HCEC 1CT (cell line): ENCODE data around the gene JPH3.
"Not testable (repeated sequence)": the region's sequence is repeated elsewhere in the genome, so short reads cannot be mapped to it uniquely, and the experiment has no call there.

Experiments
- DNase-seq: peaks from one replicate; pipeline ENCODE4 v3.0.0-alpha.2; 2017

JPH3 gene

DNA sequence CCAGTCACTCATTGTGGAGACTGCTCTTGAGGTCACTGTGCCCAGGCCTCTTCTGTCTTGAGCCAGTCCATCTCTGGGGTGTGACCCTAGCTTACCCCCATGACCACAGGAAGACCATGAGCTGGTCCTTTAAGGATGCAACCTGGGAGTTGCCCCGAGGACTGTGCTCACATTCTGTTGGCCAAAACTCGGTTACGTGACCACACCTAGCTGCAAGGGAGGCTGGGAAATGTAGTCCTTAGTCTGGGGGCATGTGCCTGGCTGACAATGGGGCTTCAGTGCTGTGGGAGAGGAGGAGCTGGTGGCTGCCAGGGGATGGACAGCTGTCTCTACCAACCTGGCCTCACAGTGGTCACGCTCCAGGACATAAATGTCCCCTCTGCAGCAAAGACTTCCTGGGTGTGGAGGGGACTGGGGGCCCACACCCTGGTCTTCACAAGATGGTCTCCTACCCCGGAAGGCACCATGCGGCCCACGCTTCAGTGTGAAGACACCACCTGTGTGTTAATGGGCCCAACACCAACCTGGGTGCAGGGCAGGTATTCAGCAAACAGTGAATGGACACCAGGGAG lies 55.4 kb downstream of the JPH3 start:
- no peak for DNase-seq

DNA sequence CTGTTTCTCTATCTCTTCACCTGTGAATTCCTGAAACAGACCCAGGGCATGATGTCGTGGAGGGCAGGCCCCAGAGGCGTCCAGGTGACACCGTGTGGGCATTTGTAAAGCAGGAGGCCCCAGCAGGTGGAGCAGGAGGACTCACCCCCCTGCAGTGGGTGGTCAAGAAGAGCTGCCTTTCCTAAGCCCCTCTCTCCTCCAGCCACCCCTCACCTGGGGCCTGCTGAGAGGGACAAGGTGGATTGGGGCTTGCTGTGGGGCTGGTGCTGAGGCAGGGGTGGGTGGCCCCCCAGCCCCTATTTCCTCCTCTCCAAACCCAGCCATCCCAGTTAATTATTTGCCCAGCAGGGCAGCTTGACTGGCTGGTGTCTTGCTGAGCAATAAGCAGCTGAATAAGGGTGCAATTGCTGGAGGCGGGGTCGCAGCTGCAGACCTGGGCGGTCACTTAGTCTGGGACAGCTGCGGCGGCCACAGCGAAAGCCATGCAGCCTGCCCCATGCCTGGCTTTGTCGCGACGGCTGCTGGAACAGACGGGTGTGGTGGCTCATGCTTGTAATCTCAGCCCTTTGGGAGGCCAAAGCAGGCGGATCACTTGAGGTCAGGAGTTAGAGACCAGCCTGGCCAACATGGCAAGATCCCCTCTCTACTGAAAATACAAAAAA lies 56.4 kb downstream of the JPH3 start:
- no peak for DNase-seq

DNA sequence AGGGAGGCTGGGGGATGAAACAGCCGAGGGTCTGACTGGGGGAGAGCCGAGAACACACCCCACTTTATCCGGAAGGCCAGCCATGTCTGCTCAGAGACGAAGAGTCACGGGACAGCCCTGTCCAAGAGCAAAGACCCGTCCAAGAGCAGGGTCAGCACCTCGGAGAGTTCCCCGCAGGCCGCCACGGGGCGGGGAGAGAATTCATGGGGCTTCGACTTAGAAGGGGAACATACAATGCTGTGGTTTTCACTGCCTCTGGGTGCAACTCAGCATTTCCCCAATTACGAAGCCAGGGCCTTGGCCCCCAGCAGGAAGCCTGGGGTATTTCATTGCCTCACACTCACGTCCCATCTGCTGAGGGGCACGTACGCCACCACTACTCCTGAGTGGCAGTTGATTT lies 59.3 kb downstream of the JPH3 start:
- DNase-seq: peak; percentile 12

DNA sequence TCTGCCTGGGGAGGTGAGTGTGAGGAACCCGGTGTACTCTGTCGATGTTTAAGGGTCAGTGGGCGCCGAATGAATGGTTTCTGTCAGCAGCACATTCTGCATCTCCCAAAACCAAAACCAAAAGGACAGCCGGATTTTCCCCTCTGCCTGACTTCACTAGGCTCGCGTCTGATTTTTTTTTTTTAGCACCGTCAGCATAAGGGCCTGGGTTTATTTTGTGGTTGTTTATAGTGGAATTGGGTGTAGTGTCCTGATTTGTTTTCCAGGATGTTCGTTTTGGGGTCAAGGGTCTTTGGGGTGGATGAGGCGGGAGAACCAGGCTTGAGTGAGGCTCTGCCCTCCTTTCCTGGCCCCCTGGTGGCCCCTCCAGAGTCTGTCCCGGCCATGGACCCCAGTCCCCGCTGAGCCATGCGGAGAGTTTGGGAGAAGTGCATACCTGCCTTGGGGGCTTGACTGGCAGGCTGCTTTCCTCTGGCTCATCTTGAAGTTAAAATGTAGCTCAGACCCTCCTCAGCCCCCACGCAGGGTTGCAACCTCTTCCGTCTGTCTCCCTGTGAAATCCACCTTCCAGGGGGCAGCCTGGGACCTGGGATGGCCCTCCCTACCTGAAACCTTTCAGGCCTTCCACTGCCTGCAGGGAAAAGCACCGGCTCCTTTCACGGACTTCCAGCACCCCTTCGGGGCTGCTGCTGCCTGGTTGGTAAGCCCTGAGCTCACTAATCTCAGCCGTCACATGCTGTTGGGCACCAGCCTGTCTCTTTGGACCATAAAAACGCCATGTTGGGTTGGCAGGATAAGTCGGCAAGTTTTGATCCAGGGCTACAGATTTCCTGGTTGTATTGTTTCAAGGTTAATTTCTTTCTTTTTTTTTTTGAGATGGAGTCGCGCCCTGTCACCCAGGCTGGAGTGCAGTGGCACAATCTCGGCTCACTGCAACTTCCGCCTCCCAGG lies 60.2 kb downstream of the JPH3 start:
- DNase-seq: no peak

DNA sequence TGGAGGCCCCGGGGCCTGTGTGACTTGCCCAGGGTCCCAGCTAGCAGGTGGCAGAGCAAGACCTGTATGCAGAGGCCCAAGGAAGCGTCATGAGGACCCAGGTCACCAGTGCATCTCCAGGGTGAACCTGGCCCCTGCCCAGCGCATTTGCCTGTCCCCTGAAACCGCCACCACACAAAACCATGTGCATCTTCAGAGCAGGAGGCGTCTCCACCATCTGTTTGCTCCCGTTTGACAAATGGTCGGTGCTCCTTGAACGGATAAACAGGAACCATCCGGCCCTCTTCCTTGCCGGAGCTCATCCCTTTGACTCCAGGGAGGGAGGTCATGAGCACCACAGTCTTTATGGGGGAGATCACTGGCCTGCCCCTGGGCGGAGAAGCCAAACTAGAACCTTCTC lies 62.5 kb downstream of the JPH3 start:
- no peak for DNase-seq

DNA sequence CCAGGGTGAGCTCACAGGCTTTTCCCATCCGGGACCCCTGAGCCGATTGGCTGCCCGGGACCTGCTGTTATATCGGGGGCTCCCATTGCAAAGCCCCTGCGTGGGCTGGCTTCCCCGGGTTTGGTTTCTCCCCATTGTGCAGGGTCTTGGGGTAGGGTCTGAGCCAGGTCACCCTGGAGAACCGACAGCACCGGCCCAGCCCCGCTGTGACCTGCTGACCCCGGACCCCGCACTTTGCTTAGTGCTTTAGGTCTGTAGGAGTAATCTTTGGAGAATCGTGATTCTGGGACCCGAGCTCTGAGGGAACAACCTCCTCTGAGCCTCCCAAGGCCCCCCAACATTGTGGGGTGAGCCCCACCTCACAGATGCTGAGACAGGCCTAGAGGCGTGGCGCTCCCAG lies 62.9 kb downstream of the JPH3 start:
- DNase-seq: no peak

DNA sequence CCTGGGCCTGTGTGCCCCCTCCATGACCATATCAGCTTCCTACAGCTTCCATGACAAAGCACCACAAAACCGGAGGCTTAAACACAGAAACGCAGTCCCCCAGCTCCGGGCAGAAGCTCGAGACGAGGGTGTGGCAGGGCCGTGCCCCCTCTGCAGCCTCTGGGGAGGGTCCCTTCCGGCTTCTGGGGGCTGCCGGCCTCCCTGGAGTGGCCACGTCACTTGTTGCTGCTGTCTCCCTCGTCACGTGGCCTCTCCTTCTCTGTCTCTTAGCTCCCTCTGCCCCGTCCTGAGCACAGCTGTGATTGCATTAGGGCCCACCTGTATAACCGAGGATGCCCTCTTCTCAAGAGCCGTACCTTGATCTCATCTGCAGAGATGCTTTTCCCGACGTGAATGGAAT lies 64.6 kb downstream of the JPH3 start:
- no peak for DNase-seq

DNA sequence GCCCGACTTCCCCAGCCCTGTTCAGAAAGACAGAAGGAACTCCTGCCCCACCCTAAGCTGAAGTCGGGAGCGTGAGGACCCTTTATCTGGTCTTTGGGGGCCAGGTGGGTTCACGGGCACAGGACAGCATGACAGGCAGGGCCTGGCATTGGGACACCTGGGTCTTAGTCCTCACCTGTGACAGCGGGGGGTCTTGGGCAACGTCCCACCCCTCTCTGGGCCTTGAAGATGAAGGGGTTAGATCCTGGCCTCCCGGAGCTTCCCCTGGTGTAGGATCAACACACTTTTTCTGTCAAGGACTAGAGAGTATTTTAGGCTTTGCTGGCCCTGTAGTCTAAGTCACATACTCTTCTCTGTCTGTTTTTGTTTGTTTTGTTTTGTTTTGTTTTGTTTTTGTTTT lies 65.1 kb downstream of the JPH3 start:
- no peak for DNase-seq

DNA sequence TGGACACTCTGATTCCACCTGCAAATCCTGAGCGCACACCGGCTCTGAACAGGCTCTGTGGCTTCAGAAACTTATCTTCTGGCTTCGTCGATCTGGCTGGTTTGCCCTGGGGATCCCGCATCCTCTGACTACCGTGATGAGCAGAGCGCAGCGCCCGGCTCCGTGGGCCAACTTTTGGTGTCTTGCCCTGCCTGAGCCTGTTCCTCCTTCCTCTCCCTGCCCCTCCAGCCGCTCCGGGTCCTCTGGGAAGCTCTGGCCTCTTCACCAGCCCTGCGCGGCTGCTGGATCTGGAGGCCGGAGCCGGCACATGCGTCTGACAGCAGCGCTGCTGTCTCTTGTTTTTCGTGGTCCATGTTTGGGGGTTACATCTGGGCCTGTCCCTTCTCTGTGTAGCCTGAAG lies 65.6 kb downstream of the JPH3 start:
- DNase-seq: no peak

DNA sequence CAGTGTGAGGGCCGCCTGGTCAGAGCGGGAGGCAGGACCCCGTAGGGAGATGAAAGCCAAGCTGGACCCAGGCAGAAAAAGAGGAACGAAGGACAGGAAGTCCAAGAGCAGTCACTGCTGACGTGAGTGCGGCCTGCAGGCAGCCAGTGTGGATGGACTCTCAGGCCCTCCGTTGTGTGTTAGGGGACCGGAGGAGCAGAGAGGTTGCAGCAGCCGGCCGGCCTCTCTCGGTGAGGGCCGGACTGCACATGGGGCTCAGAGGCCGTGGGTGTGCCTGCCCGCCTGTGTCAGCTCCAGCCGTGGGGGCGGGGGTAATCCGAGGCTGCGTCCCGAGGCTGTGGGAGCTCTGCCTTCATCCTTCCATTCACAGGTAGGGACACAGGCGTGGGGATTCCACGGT lies 67.4 kb downstream of the JPH3 start:
- no peak for DNase-seq

DNA sequence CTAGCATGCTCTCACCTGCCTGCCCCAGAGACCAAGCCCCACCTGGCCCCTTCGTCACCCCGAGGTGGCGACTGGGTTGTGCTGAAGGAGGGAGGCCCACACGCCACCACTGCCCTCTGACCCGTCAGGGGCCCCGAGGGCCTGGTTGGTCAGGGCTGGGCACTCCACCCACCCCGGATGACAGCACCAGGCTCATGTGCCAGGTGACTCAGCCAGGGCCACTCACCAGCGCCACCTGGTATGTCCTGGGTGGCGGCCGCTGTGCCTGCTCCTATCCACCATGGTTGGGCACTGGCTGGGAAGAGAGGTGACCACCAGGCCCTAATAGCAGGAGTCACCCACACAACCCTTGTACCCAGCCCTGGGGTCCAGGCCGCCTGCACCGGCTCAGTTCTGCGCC lies 68.9 kb downstream of the JPH3 start:
- no peak for DNase-seq

DNA sequence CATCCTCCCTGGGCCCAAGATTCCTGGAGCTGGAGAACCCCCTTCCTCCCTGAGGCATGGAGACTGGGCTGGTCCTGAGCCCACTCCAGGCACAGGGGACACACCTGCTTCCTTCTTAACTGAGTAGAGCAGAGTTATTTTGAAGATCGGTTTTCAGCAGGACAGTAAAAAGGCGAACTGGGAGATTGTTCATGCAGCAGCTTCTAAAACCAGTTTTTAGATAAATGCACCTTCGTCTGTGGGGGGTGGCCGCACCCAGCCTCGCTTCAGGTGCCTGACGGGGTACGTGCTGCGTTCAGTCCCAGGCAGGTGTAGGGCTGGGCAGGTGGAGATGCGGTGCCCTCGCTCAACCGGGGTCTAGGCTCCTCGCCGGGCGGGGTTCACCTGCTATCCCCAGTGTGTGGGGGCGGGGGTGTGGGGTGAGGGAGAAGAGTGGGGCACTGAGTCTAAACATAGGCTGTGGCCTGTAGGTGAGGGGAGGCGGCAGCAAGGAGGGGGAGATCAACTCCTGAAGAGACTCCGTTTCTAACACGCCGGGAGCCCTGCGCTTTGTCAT lies 69.5 kb downstream of the JPH3 start:
- no peak for DNase-seq

DNA sequence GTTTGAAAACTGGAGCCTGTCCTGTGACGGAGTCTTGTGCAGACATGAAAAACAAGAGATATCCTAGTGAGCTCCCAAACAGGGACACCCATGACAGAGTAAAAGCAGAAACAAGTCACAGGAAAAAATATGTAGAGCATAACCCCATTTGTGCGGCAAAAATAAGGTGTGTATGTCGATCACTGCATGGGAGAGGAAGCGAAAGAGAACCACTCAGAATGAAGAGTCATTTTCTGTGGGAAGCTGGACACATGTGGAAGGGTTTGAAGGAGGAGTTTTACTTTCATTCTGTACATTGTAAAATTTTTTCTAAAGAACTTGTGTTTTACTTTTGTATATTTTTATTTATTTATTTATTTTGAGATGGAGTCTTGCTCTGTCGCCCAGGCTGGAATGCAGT lies 72.1 kb downstream of the JPH3 start:
- no peak for DNase-seq

DNA sequence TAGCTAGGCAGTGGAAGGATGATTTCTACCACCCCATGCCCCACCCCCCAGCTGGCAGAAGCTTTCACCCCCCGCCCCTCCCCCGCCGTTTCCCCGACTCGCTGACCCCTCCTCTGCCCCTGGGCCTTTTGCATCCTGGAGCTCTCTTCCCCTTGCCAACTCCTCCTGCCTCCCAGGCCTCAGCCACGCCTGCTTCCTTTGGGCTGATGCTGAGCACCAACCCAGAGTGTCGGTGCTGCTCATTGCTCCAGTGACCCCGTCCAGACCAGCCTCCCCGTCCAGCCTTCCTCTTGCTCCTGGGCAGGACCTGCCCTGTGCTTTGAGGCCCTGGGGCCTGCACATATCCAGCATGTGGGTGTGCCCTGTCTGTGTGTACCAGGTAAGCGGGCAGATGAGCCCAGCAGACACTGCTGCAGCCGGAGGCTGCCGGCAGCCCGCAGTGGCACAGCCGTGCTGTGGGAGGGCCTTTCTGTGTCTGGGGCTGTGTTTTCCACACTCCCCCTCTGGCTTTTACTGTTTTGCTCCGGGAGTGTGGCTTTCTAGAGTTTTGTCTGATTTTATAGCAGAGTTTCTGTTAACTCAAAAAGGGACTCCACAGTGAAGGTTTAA lies 72.9 kb downstream of the JPH3 start:
- no peak for DNase-seq

DNA sequence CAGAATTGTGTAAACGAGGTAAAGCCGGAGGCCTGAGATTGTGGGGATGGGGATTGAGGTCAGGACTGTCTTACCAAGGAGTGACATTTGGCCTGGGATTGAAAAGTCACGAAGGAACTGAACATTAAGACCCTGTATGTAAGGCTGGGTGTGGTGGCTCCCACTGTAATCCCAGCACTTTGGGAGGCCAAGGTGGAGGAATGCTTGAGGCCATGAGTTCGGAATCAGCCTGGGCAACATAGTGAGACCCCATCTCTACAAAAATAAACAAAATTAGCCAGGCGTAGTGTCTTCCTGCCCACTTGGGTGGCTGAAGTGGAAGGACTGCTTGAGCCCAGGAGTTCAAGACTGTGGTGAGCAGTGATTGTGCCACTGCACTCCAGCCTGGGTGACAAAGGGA lies 75.5 kb downstream of the JPH3 start:
- DNase-seq: no peak

DNA sequence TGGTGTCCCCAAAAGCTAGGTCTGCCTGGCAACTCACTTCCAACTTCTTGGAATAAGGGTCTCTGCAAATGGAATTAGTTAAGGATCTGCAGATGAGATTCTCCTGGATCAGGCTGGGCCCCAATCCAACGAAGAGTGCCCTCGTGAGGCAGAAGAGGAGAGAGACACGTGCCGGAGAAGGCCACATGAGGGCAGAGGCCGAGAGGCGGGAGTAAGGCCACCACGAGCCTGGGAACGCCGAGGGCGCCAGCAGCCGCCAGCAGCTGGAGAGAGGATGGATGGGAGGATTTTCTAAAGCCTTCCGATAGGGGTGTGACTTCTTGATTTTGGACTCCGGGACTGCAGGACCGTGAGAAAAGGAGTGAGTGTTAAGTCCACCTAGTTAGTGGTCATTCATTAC lies 76.3 kb downstream of the JPH3 start:
- DNase-seq: no peak

DNA sequence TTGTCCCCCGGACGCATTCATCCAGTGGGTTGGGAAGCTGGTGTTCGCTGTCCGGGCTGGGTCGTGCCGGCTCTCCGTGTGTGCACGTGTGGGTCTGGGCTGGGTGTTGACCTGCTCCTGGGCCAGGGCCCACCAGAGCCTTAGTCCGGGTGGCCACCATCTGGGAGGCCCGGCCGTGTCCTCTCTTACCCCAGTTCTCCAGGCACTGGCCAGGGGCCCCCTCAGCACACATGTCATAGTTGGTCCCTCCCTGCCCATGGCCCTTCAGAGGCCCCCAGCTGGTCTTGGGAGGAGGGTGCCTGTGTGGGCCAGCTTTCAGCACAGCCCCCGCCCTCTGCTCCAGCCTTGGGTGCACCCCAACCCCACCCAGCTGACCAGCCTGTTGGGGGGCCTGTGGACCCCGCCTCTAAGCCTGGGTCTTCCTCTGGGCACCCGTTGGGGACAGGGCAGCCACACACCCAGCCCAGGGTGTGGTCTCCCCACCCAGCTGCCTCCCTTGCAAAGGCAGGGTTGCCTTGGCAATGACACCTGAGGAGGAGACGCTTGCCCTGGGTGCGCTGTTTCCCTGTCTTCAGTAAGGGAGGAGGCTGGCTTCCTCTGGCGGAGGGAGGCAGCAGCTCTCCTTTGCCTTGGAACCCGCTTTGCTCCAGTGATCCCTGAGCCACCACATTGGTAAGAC lies 77.4 kb downstream of the JPH3 start:
- DNase-seq: no peak

DNA sequence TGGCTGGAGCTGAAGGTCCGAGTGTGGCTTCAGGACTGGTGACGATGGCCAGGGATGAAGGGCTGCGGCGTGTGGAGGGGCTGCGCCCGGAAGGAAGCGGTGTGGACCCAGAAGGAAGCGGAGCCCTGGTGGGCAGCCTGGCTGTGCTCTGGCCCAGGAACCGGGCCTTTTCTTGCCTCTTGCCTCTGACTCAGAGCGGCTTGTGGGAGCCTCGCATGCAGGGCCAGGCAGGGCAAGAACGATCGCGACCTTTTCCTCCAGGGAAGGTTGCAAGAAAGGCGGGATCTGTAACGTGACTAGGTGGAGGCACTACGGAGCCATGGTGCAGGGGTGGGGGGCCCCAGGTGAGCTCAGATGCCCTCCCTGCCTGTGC lies 78.0 kb downstream of the JPH3 start:
- no peak for DNase-seq

DNA sequence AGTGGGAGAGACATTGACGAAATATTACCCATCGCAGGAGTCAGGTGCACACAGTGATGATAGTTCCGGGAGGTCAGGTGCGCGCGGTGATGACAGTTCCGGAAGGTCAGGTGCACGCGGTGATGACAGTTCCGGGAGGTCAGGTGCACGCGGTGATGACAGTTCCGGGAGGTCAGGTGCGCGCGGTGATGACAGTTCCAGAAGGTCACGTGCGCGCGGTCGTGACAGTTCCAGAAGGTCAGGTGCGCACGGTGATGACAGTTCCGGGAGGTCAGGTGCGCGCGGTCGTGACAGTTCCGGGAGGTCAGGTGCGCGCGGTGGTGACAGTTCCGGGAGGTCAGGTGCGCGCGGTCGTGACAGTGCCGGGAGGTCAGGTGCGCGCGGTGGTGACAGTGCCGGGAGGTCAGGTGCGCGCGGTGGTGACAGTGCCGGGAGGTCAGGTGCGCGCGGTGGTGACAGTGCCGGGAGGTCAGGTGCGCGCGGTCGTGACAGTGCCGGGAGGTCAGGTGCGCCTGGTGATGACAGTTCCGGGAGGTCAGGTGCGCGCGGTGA lies 78.8 kb downstream of the JPH3 start:
- not testable (repeated sequence) for DNase-seq

DNA sequence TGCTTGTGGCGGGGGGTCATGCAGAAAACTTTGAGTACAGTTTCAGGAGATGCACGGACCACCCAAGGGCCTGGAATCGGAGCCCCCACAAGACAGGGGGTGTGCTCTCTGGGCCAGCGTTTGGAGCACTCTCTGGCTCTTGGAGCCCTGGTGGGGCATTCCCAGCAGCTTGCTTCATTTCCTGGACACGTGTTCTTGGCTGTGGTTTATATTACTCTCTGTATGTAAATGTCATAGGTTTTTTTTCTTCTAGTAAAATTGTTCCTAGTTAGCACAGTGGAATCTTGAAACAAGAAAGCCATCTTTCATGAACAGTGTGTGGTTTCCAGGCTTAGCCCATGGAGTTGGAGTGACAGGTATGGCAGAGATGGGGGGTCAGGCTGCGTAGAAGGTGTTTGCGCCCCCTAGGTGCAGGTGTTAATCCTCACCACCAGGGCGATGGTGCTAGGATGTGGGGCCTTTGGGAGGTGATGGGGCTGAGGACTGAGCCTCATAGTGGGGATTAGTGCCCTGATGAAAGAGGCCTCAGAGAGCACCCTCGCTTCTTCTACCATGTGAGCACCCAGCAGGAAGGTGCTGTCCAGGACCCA lies 79.8 kb downstream of the JPH3 start:
- DNase-seq: peak; percentile 59

DNA sequence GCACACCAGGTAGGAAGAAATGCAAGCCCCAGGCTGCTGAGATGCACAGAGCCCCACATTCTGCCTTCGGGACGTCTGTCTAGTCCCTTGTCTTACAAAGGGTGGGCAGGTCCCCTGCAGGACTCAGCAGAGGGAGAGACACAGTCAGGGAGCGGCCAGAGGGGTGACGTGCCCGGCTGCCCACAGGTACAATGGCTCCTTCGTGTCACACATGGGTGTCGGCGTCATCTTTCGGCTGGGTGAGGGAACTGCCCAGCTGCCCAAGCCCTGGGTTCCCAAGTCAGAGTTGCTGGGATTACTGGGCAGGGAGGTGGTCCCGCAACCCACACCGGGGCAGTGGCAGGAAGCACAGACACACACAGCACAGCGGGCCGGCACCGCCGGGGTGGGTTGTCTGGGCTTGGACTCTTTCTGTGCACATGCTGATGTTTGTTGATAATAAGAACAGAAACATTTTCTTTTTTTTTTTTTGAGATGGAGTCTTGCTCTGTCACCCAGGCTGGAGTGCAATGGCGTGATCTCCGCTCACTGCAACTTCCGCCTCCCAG lies 80.6 kb downstream of the JPH3 start:
- no peak for DNase-seq
